MM.1S (cell line): ENCODE measurements around the gene ARMC3.

ENCODE experiments used
- EZH2 ChIP-seq: fragments of 300-600 bp; sonication (generic); optimal IDR thresholded peaks from 2 replicates; pipeline ENCODE3; 2017; ENCODE audit warnings: low read depth, mild to moderate bottlenecking, antibody characterized with exemption, low read length, mixed read lengths
- EZH2phosphoT487 ChIP-seq: fragments of 300-600 bp; sonication (generic); IDR thresholded peaks from 2 replicates; pipeline ENCODE4 v1.6.1; 2018; ENCODE audit warnings: antibody characterized with exemption, low read length
- TF ChIP-seq, protein P1 (sequence below): fragments of 300-600 bp; sonication (generic); IDR thresholded peaks from 2 replicates; pipeline ENCODE4 v1.5.1; 2016; ENCODE audit warnings: antibody characterized with exemption, low read length, mixed read lengths

DNA sequence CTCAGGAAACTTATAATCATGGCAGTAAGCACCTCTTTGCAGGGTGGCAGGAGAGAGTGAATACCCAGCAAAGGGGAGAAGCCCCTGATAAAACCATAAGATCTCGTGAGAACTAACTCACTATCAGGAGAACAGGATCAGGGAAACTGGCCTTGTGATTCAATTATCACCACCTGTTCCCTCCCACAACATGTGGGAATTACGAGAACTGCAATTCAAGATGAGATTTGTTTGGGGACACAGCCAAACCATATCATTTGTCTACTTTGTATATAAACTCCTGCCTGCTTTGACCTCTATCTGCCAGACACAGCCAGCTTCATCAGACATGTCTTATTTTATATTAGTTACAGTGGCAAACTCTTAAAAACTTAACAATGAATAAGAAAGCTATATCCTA lies 50.4 kb downstream of the ARMC3 start:
- TF ChIP-seq, protein P1, sequence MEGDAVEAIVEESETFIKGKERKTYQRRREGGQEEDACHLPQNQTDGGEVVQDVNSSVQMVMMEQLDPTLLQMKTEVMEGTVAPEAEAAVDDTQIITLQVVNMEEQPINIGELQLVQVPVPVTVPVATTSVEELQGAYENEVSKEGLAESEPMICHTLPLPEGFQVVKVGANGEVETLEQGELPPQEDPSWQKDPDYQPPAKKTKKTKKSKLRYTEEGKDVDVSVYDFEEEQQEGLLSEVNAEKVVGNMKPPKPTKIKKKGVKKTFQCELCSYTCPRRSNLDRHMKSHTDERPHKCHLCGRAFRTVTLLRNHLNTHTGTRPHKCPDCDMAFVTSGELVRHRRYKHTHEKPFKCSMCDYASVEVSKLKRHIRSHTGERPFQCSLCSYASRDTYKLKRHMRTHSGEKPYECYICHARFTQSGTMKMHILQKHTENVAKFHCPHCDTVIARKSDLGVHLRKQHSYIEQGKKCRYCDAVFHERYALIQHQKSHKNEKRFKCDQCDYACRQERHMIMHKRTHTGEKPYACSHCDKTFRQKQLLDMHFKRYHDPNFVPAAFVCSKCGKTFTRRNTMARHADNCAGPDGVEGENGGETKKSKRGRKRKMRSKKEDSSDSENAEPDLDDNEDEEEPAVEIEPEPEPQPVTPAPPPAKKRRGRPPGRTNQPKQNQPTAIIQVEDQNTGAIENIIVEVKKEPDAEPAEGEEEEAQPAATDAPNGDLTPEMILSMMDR = no peak
- TF ChIP-seq EZH2 = no peak
- TF ChIP-seq EZH2phosphoT487 = no peak
